Breast epithelium (tissue), 4 donors: ENCODE data around the gene SORBS2. TPM values are rescaled to one million over a fixed set of nuclear protein-coding genes. Genes with fewer than 3 reads are reported as not detected.
A peak's percentile ranks its signal among the peaks of the same experiment; 100 is the strongest.

Experiments
- DNase-seq, 2 donors: peaks; one replicate each; pipeline ENCODE4 v3.0.0-alpha.2; 2019; ENCODE audit warnings: low spot score in 2 of 2
- H3K27ac ChIP-seq, 2 donors: fragments of 200-600 bp; sonication (generic) in 1 of 2; one replicate each; pipeline ENCODE4 v1.5.1; 2016 to 2019; ENCODE audit warnings: mild to moderate bottlenecking in 1 of 2
- H3K27me3 ChIP-seq, 2 donors: fragments of 200-600 bp; sonication (generic) in 1 of 2; one replicate each; pipeline versions ENCODE4 v1.5.1 to v1.6.0; 2017 to 2019; ENCODE audit warnings: control low read depth in 1 of 2, mild to moderate bottlenecking in 1 of 2
- H3K36me3 ChIP-seq: fragments of 200-600 bp; one replicate; pipeline ENCODE4 v1.5.1; 2019
- H3K4me1 ChIP-seq, 2 donors: fragments of 200-600 bp; sonication (generic); one replicate each; pipeline ENCODE4 v1.5.1; 2016 to 2019; ENCODE audit warnings: control low read depth in 1 of 2
- H3K4me3 ChIP-seq, 3 donors: fragments of 200-600 bp; sonication (generic); 1 replicate in 2 of 3; 2 replicates in 1 of 3; pipeline ENCODE4 v1.5.1; 2016 to 2019; ENCODE audit warnings: mild to moderate bottlenecking in 3 of 3, moderate library complexity in 2 of 3
- H3K9me3 ChIP-seq, 2 donors: fragments of 200-600 bp; sonication (generic) in 1 of 2; one replicate each; pipeline ENCODE4 v1.5.1; 2016 to 2019; ENCODE audit warnings: control low read depth in 1 of 2
- POLR2A ChIP-seq: fragments of 450-650 bp; IDR thresholded peaks from one replicate; pipeline ENCODE4 v1.6.1; 2016; ENCODE audit warnings: antibody characterized with exemption, mild to moderate bottlenecking, moderate library complexity
- POLR2AphosphoS5 ChIP-seq, 3 donors: sonication (generic); formaldehyde crosslinking; IDR thresholded peaks; one replicate each; pipeline ENCODE4 v1.6.1; 2017; ENCODE audit warnings: antibody characterized with exemption in 3 of 3
- intact Hi-C: fragments of 100-400 bp; cut with DNase I; formaldehyde crosslinking; loops from one replicate; pipeline ENCODE4 v1.15.1; 2023; ENCODE audit warnings: low total_unique reads
- total RNA-seq, 3 donors: library from RNA; depleted of rRNA; stranded (reverse); fragments of >200 nt; gene quantifications; one replicate each; pipeline ENCODE4 v1.1.0, GENCODE V29; 2016
- TF ChIP-seq, protein P1 (sequence below), 3 donors: fragments of 450-650 bp; IDR thresholded peaks; one replicate each; pipeline ENCODE4 v1.5.1; 2016 to 2017; ENCODE audit warnings: antibody characterized with exemption in 3 of 3, mild to moderate bottlenecking in 3 of 3, moderate library complexity in 3 of 3

SORBS2 gene
- total RNA-seq, 3 donors from 2014 or later = 21.8 to 132 (median 105) TPM

DNA sequence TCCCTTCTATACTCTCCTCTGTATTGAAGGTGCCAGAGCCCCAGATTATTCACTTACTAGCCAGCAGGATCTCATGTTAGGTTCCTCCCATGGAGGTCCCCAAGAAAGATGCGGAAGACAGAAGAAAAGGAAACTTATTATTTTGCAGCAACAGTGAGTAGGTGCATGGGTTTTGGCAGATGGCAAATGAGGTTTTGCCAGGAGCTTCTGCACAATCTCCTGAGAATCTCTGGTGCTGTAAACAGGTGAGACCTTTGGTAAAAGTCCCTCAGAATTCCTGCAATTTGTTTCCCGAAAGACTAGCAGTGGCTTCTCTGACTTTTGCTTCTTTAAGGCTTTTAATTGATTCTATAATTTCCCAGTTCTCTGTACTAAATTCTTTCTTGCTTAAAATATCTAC is 29.5 kb upstream of the SORBS2 start:
- DNase-seq = no peak
- H3K9me3 ChIP-seq = no peaks in the 10 kb centered on the region
- intact Hi-C loops = no loop called here
- H3K36me3 ChIP-seq = no peaks in the 10 kb centered on the region
- no peaks in the 10 kb centered on the region for H3K27me3 ChIP-seq
- H3K4me3 ChIP-seq = no peak overlapping the region
- H3K4me1 ChIP-seq = no peaks in the 10 kb centered on the region
- no peak overlapping the region for H3K27ac ChIP-seq
- TF ChIP-seq, protein P1, sequence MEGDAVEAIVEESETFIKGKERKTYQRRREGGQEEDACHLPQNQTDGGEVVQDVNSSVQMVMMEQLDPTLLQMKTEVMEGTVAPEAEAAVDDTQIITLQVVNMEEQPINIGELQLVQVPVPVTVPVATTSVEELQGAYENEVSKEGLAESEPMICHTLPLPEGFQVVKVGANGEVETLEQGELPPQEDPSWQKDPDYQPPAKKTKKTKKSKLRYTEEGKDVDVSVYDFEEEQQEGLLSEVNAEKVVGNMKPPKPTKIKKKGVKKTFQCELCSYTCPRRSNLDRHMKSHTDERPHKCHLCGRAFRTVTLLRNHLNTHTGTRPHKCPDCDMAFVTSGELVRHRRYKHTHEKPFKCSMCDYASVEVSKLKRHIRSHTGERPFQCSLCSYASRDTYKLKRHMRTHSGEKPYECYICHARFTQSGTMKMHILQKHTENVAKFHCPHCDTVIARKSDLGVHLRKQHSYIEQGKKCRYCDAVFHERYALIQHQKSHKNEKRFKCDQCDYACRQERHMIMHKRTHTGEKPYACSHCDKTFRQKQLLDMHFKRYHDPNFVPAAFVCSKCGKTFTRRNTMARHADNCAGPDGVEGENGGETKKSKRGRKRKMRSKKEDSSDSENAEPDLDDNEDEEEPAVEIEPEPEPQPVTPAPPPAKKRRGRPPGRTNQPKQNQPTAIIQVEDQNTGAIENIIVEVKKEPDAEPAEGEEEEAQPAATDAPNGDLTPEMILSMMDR (IDR thresholded peaks at IDR 0.05) = no peak
- TF ChIP-seq POLR2A (no peak), POLR2AphosphoS5 (IDR thresholded peaks at IDR 0.05) (no peak)

DNA sequence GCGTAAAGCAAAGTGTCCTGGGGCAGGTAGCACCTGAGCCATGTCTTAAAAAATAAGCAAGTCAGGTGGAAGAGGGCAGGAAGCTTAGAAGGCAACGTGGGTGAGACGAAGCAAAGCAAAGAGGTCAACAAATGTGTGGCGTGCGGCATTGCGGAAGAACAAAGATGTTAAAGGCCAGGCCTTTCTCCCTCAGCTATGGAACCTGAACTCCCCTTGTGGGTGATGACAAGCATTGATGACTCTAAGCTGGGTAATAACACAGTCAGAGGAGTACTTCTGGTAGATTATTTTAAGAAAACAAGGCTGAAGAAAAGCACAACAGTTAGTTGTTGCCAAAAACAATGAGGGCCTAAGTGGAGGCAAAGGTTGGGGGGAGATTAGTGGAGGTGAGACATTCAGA is 29.0 kb upstream of the SORBS2 start:
- H3K4me3 ChIP-seq = no peak overlapping the region
- no peaks in the 10 kb centered on the region for H3K9me3 ChIP-seq
- no peak for DNase-seq
- no peak overlapping the region for H3K27ac ChIP-seq
- intact Hi-C loops = no loop called here
- H3K4me1 ChIP-seq = no peaks in the 10 kb centered on the region
- H3K36me3 ChIP-seq = no peaks in the 10 kb centered on the region
- H3K27me3 ChIP-seq = no peaks in the 10 kb centered on the region
- no peak for TF ChIP-seq POLR2A
- TF ChIP-seq, protein P1 (IDR thresholded peaks at IDR 0.05) = no peak
- TF ChIP-seq POLR2AphosphoS5 (IDR thresholded peaks at IDR 0.05) = no peak

DNA sequence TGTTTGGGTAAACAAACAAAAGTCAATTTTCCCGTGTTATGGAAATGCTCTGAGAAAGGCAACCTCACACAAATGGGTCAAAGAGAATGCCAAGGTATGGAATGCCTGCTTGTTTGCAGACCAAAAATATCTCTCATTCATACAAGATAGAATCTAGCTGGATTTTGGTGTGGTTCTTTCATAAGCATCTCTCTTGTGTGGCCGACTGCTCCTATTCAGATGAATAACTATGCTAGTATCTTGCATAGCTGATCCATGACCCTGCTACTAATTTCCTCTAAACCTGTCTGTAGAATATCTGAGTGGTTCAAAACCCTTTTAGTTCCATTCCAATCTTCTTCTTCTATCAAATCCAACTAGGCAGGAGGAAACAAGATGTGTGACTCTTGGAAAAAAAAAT is 28.2 kb upstream of the SORBS2 start:
- no peak overlapping the region for H3K4me3 ChIP-seq
- no peaks in the 10 kb centered on the region for H3K9me3 ChIP-seq
- no peaks in the 10 kb centered on the region for H3K27me3 ChIP-seq
- DNase-seq = no peak
- TF ChIP-seq, protein P1 (IDR thresholded peaks at IDR 0.05) = no peak
- intact Hi-C loops = no loop called here
- peak overlapping the region; percentile 65 to 76 for H3K27ac ChIP-seq
- H3K36me3 ChIP-seq = no peaks in the 10 kb centered on the region
- no peaks in the 10 kb centered on the region for H3K4me1 ChIP-seq

DNA sequence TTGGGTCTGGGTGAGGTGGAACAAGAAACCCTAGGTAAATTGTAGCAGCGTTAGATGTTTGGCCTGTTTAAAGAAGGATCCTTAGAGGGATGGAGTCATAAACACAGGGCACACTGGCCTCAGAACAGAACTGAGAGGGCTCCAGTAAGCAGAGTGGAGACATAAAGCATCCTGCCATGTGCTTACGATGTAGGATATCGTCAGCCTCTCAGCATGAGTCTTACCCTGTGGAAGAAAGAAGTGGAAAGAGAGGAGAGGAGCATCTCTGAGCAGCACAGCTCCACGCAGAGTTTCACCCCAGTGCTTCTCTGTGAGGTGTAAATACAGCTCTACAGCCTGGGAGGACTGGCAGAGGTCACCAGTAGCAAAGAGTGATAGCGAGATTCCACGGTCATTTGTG is 27.8 kb upstream of the SORBS2 start:
- Histone ChIP-seq H3K27me3 (no peaks in the 10 kb centered on the region), H3K9me3 (no peaks in the 10 kb centered on the region), H3K36me3 (no peaks in the 10 kb centered on the region), H3K4me3 (no peak overlapping the region), H3K4me1 (no peaks in the 10 kb centered on the region), H3K27ac (peak overlapping the region; percentile 65 to 76)
- intact Hi-C loops = no loop called here
- no peak for DNase-seq
- TF ChIP-seq, protein P1 (IDR thresholded peaks at IDR 0.05) = no peak
- TF ChIP-seq POLR2AphosphoS5 (IDR thresholded peaks at IDR 0.05) (no peak), POLR2A (no peak)

DNA sequence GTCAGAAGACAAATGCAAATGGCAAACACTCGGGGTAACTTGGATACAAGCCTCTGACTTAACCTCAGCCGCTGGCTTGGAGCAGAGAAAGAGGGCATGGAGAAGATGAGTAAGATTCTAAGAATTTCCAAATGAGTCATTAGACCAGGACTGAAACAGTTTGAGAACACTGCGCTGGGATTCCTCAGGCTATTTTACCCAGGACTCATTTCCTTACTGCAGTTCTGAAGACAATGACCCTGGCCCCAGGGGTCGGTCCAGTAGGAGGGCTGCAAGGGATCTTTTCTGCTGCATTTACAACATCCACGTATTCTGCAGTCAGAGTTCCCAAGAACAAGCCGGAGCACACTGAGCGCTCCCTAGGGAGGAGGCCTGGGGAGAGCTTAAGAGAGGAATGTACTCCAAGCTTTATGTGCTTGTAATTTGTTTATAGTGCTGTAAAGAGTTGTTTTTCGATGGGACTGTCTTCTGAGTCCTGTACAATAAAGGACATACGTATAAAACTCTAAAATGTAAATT is 27.3 kb upstream of the SORBS2 start:
- H3K27me3 ChIP-seq = no peaks in the 10 kb centered on the region

More for the DNA sequence above, 27.3 kb upstream of the SORBS2 start:
- DNase-seq = peak in 1 of 2 donors; percentile 38
- no peaks in the 10 kb centered on the region for H3K36me3 ChIP-seq
- H3K4me1 ChIP-seq = no peaks in the 10 kb centered on the region
- H3K27ac ChIP-seq = peak overlapping the region; percentile 65 to 76
- H3K4me3 ChIP-seq = no peak overlapping the region
- intact Hi-C loops = no loop called here
- H3K9me3 ChIP-seq = no peaks in the 10 kb centered on the region
- TF ChIP-seq POLR2AphosphoS5 (IDR thresholded peaks at IDR 0.05) = peak in 2 of 3 donors; percentile 15 to 47
- TF ChIP-seq, protein P1 (IDR thresholded peaks at IDR 0.05) = no peak
- TF ChIP-seq POLR2A = no peak
